Uterus (tissue), 2 donors: ENCODE results near the gene BSPH1.

Experiments used
- CTCF ChIP-seq, 4 experiments: fragments of 200-600 bp in 2 of 4; fragments of 450-650 bp in 2 of 4; sonication (generic) in 2 of 4; IDR thresholded peaks; one replicate each; pipeline ENCODE4 v1.5.1; 2016 to 2019; ENCODE audit warnings: antibody characterized with exemption in 4 of 4, mild to moderate bottlenecking in 2 of 4, moderate library complexity in 1 of 4
- POLR2A ChIP-seq, 2 donors: fragments of 450-650 bp; IDR thresholded peaks; one replicate each; pipeline ENCODE4 v1.6.1; 2016; ENCODE audit warnings: antibody characterized with exemption in 2 of 2, mild to moderate bottlenecking in 1 of 2, moderate library complexity in 1 of 2

DNA sequence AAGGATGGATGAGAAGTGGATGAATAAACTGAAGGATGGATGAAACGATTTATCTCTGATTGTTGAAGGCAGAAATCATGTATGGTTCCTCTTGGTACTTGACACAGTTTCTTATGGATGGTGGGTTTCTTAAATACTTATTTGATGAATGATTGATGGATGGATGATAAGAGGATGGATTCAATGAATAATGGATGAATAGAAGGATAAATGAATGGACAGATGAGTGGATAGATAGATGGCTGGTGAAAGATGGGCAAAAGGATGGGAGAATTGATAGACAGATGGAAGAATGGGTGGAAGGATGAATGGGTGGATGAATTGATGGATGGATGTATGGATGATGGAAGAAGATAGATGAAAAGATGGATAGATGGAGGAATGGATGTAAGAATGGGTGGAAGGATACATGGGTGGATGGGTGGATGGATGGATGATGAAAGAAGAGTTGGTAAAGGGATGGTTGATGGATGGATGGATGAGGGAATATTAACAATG is 4.3 kb upstream of the BSPH1 start:
- no peak for TF ChIP-seq CTCF (IDR thresholded peaks at IDR 0.05)
- TF ChIP-seq POLR2A (IDR thresholded peaks at IDR 0.05): no peak
